ENCODE measurements around the gene ITGAD. TPM values are rescaled to one million over a fixed set of nuclear protein-coding genes. Genes with fewer than 3 reads are reported as not detected.
A peak's percentile ranks its signal among the peaks of the same experiment; 100 is the strongest.

ITGAD gene
- total and polyA plus RNA-seq, 4 donors = 0.04 to 3.6 (median 2.1) TPM

DNA sequence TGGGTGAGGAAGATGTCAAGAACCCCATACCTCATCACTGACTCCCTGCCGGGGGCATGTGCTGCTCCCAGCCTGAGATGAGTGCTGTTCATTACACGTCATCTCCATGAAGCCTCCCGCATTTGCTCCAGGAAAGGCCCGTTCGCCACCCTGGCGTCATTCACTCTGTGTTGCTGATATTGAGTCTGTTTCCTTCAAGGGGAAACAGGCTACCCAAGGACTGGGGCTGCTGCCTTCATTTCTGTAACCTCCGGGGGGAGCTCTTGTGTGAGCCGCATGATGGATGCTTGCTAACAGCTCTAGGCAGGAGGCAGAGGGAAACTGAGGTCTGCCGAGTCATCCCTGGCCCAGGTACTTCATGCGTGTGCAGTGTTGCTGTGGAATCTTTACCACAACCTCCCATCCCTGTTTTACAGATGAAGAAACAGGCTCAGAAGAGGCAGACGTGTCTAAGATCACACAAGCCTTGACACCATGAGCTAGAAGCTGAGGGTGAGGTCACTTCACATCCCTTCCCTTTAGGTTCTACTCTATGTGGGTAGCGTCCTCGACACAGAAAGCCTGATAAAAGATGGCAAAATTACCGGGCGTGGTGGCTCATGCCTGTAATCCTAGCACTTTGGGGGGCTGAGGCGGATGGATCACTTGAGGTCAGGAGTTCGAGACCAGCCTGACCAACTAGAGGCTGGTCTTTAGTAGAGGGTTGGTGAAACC, 62.6 kb downstream of the ITGAD start:
- DNase-seq (ENCODE audit: low spot score) = no peak
- Histone ChIP-seq H3K4me1 (ENCODE audit: control insufficient read depth in 4 of 4, insufficient read depth in 4 of 4, low read length in 3 of 4) (peaks cover 20 to 56% (median 41%) of the 10 kb centered on the region in 4 donors), H3K4me3 (ENCODE audit: low read depth in 1 of 3, low read length in 3 of 3) (no peak overlapping the region), H3K27me3 (ENCODE audit: control insufficient read depth in 4 of 4, insufficient read depth in 4 of 4, low read length in 3 of 4) (no peaks in the 10 kb centered on the region), H3K27ac (ENCODE audit: low read depth in 1 of 2, low read length in 2 of 2) (no peak overlapping the region), H3K36me3 (ENCODE audit: control insufficient read depth in 4 of 4, insufficient read depth in 3 of 4, low read depth in 1 of 4, low read length in 3 of 4) (no peaks in the 10 kb centered on the region), H3K9me3 (ENCODE audit: control insufficient read depth in 4 of 4, low read length in 3 of 4) (no peaks in the 10 kb centered on the region), H3K9ac (ENCODE audit: low read depth in 1 of 2, low read length in 2 of 2) (no peak overlapping the region)
- TF ChIP-seq GABPA (IDR thresholded peaks at IDR 0.05 in 1 of 2, conservative IDR thresholded peaks at IDR 0.05 in 1 of 2) (no peak), FOXA2 (IDR thresholded peaks at IDR 0.05) (no peak), RAD21 (IDR thresholded peaks at IDR 0.05) (peak in 1 of 2 donors; percentile 11), SP1 (IDR thresholded peaks at IDR 0.05) (no peak), RXRA (IDR thresholded peaks at IDR 0.05) (no peak)
- WGBS = 79% methylated on average over 17 of the region's 17 CpGs

DNA sequence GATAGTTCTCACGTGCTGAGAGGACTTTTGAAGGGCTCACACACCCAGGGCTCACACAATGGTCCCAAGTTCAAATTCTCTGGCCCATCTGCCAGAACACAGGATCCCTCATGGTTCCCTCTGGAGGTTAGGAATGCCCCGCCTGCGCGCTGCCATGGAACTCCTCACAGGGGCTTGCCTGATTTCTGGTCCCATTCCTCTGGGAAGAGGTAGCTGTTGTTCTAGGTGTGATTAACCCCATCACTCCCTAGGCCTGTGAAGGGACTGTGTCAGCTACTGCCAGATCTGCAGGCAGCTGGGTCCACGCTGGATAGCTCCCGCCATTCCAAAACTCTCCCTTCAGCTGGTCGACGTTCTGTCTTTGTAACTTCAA, 63.8 kb downstream of the ITGAD start:
- WGBS = 87% methylated on average over 8 of the region's 8 CpGs
- DNase-seq (ENCODE audit: low spot score) = no peak
- no peaks in the 10 kb centered on the region for H3K9me3 ChIP-seq (ENCODE audit: control insufficient read depth in 4 of 4, low read length in 3 of 4)

More for the DNA sequence above, 63.8 kb downstream of the ITGAD start:
- H3K36me3 ChIP-seq (ENCODE audit: control insufficient read depth in 4 of 4, insufficient read depth in 3 of 4, low read depth in 1 of 4, low read length in 3 of 4) = no peaks in the 10 kb centered on the region
- no peak overlapping the region for H3K9ac ChIP-seq (ENCODE audit: low read depth in 1 of 2, low read length in 2 of 2)
- H3K4me1 ChIP-seq (ENCODE audit: control insufficient read depth in 4 of 4, insufficient read depth in 4 of 4, low read length in 3 of 4) = peaks cover 24 to 64% (median 52%) of the 10 kb centered on the region in 4 donors
- no peaks in the 10 kb centered on the region for H3K27me3 ChIP-seq (ENCODE audit: control insufficient read depth in 4 of 4, insufficient read depth in 4 of 4, low read length in 3 of 4)
- TF ChIP-seq FOXA2 (IDR thresholded peaks at IDR 0.05) (no peak), SP1 (IDR thresholded peaks at IDR 0.05) (no peak), FOXA1 (IDR thresholded peaks at IDR 0.05) (no peak), YY1 (IDR thresholded peaks at IDR 0.05) (no peak), RXRA (IDR thresholded peaks at IDR 0.05) (no peak), NR2F2 (IDR thresholded peaks at IDR 0.05) (no peak), TAF1 (conservative IDR thresholded peaks at IDR 0.05) (no peak), GABPA (IDR thresholded peaks at IDR 0.05 in 1 of 2, conservative IDR thresholded peaks at IDR 0.05 in 1 of 2) (no peak)
- TF ChIP-seq, protein P1, sequence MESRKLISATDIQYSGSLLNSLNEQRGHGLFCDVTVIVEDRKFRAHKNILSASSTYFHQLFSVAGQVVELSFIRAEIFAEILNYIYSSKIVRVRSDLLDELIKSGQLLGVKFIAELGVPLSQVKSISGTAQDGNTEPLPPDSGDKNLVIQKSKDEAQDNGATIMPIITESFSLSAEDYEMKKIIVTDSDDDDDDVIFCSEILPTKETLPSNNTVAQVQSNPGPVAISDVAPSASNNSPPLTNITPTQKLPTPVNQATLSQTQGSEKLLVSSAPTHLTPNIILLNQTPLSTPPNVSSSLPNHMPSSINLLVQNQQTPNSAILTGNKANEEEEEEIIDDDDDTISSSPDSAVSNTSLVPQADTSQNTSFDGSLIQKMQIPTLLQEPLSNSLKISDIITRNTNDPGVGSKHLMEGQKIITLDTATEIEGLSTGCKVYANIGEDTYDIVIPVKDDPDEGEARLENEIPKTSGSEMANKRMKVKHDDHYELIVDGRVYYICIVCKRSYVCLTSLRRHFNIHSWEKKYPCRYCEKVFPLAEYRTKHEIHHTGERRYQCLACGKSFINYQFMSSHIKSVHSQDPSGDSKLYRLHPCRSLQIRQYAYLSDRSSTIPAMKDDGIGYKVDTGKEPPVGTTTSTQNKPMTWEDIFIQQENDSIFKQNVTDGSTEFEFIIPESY (IDR thresholded peaks at IDR 0.05) = no peak
- TF ChIP-seq, protein P2, sequence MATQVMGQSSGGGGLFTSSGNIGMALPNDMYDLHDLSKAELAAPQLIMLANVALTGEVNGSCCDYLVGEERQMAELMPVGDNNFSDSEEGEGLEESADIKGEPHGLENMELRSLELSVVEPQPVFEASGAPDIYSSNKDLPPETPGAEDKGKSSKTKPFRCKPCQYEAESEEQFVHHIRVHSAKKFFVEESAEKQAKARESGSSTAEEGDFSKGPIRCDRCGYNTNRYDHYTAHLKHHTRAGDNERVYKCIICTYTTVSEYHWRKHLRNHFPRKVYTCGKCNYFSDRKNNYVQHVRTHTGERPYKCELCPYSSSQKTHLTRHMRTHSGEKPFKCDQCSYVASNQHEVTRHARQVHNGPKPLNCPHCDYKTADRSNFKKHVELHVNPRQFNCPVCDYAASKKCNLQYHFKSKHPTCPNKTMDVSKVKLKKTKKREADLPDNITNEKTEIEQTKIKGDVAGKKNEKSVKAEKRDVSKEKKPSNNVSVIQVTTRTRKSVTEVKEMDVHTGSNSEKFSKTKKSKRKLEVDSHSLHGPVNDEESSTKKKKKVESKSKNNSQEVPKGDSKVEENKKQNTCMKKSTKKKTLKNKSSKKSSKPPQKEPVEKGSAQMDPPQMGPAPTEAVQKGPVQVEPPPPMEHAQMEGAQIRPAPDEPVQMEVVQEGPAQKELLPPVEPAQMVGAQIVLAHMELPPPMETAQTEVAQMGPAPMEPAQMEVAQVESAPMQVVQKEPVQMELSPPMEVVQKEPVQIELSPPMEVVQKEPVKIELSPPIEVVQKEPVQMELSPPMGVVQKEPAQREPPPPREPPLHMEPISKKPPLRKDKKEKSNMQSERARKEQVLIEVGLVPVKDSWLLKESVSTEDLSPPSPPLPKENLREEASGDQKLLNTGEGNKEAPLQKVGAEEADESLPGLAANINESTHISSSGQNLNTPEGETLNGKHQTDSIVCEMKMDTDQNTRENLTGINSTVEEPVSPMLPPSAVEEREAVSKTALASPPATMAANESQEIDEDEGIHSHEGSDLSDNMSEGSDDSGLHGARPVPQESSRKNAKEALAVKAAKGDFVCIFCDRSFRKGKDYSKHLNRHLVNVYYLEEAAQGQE (IDR thresholded peaks at IDR 0.05) = no peak
- TF ChIP-seq, protein P3, sequence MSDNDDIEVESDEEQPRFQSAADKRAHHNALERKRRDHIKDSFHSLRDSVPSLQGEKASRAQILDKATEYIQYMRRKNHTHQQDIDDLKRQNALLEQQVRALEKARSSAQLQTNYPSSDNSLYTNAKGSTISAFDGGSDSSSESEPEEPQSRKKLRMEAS (IDR thresholded peaks at IDR 0.05) = no peak
- TF ChIP-seq, protein P4, sequence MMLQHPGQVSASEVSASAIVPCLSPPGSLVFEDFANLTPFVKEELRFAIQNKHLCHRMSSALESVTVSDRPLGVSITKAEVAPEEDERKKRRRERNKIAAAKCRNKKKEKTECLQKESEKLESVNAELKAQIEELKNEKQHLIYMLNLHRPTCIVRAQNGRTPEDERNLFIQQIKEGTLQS (IDR thresholded peaks at IDR 0.05) = no peak
- no peak overlapping the region for H3K4me3 ChIP-seq (ENCODE audit: low read depth in 1 of 3, low read length in 3 of 3)
- H3K27ac ChIP-seq (ENCODE audit: low read depth in 1 of 2, low read length in 2 of 2) = no peak overlapping the region
